Measurements from ENCODE around the gene FAM107B. TPM values are rescaled to one million over a fixed set of nuclear protein-coding genes. Genes with fewer than 3 reads are reported as not detected.

The FAM107B gene
- total and polyA plus RNA-seq, 2 of the 13 experiments (the other 11 are each of a cell fraction or from before 2014, with no cell fraction given), result 15.7 to 24.8 TPM

DNA sequence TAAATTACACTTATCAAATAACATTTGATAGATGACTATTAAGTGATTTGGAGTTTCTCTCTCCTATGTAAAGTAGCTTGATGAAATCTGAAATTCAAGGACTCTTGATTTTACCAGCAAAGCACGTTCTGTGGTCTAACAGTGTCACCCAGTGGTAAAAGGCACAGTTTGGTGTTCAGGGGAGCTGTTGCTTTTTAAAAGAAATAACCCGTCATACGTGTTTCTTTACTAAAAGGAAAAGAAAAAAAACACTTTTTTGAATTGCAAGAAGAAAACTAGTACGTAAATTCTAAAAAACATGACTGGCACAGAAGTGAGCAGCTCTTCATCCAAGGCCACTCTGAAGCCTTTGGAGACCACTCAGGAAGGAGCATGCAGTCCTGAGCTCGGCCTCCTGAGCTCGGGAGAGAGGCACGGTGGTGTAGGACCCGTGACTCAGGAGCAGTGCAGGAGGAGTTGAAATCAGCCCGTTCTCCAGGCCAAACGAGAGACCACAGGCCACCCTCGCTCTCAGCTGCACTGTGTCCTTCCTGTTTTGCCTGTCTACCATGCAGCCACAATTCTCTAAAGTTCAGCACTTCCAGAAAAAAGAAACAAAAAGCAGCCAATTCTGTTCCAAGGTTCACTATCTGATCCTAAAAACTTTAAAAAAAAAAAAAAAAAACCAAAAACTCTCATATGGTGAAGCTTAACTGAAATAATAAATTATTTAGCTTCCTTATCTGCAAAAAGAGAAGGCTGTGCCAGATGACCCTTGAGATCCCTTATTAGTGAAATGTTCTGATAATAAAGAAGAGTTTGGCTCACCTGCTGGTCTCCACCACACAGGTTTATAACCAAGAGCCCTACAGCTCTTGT is 231.4 kb downstream of the FAM107B start:
- Histone ChIP-seq H3K9ac (ENCODE audit: insufficient read depth, low read depth, low read length) (no peak overlapping the region), H3K79me2 (ENCODE audit: insufficient read depth, low read length) (peaks cover 2% of the 10 kb centered on the region), H2AFZ (ENCODE audit: low read length) (no peak overlapping the region), H3K4me2 (ENCODE audit: low read depth, low read length) (no peak overlapping the region), H3K4me3 (replicated peaks in 1 of 3; ENCODE audit: insufficient read depth in 1 of 3, low read depth in 2 of 3, low read length in 3 of 3) (no peak overlapping the region), H3K27ac (ENCODE audit: extremely low read length, insufficient read depth, low read length) (no peak overlapping the region), H3K36me3 (replicated peaks in 1 of 2; ENCODE audit: control insufficient read depth in 1 of 2, insufficient read depth in 2 of 2, low read length in 2 of 2) (peaks cover 5 to 13% of the 10 kb centered on the region in 2 experiments; a peak in 1 of 5 replicates), H4K20me1 (ENCODE audit: insufficient read depth, low read length) (no peaks in the 10 kb centered on the region), H3K9me3 (ENCODE audit: low read length) (no peaks in the 10 kb centered on the region), H3K27me3 (ENCODE audit: control insufficient read depth in 1 of 2, insufficient read depth in 2 of 2, low read length in 2 of 2) (no peaks in the 10 kb centered on the region), H3K4me1 (ENCODE audit: insufficient read depth, low read length) (peaks cover 10% of the 10 kb centered on the region; the same call in 1 of the 2 replicates)
- in situ Hi-C loops (cut with HindIII; ENCODE audit: extremely low pct_ligation_motif_present, low pct_unique_long_range_greater_than_20kb) (no loop called here), intact Hi-C loops (cut with micrococcal nuclease; ENCODE audit: unreplicated experiment) (no loop called here)
- FAIRE-seq (no peak), ATAC-seq (peak; percentile 41; the same call in 2 of the 3 replicates), DNase-seq (ENCODE audit: low spot score) (no peak)
- ChIA-PET CTCF (ENCODE audit: low intra/inter-chr PET ratio, low total read pairs) (interaction anchor here (0.6 kb wide), 1 partner anchor 44 kb away, joined by 3 read pairs; no protein-coding TSS in a partner anchor), POLR2A (no interaction called here)
- no TSS peak for BruUV-seq (replicated peaks)
- TF ChIP-seq ZBTB38 (CRISPR knock-in tag; IDR thresholded peaks at IDR 0.05), result 0 out of 2 replicates have a peak, but pooled peaks have one; percentile 19
- TF ChIP-seq STAG1 (CRISPR knock-in tag; IDR thresholded peaks at IDR 0.05), result peak; percentile 55
- TF ChIP-seq DR1 (CRISPR knock-in tag; IDR thresholded peaks at IDR 0.05), result no peak
- TF ChIP-seq, protein P1, sequence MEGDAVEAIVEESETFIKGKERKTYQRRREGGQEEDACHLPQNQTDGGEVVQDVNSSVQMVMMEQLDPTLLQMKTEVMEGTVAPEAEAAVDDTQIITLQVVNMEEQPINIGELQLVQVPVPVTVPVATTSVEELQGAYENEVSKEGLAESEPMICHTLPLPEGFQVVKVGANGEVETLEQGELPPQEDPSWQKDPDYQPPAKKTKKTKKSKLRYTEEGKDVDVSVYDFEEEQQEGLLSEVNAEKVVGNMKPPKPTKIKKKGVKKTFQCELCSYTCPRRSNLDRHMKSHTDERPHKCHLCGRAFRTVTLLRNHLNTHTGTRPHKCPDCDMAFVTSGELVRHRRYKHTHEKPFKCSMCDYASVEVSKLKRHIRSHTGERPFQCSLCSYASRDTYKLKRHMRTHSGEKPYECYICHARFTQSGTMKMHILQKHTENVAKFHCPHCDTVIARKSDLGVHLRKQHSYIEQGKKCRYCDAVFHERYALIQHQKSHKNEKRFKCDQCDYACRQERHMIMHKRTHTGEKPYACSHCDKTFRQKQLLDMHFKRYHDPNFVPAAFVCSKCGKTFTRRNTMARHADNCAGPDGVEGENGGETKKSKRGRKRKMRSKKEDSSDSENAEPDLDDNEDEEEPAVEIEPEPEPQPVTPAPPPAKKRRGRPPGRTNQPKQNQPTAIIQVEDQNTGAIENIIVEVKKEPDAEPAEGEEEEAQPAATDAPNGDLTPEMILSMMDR (CRISPR knock-in tag; IDR thresholded peaks at IDR 0.05), result peak; percentile 38
- 91% methylated on average over 11 of the region's 11 CpGs for WGBS (ENCODE audit: low lambda C conversion rate)

DNA sequence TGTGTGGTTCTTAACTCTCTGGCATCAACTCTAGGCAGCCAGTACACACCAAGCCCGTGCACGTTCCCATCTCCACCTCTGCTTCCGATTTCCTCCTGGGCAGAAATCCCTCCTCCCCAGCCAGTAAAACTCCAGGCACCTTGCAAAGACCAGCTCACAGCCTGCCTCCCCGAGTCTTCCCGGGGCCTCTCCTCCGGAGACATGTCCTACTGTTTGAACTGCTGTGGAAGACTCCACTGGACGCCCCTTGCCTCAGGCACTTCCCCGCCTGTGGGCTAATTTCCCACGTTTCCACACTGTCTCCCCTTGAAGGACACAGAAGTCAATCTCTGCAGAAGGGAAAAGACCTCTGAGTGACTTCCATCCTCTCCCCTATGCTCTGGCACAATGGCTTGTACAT is 233.3 kb downstream of the FAM107B start:
- Histone ChIP-seq H3K9ac (ENCODE audit: insufficient read depth, low read depth, low read length) (no peak overlapping the region), H2AFZ (ENCODE audit: low read length) (no peak overlapping the region), H3K79me2 (ENCODE audit: insufficient read depth, low read length) (peaks cover 11% of the 10 kb centered on the region), H3K4me2 (ENCODE audit: low read depth, low read length) (no peak overlapping the region), H3K27ac (ENCODE audit: extremely low read length, insufficient read depth, low read length) (no peak overlapping the region), H3K4me3 (replicated peaks in 1 of 3; ENCODE audit: insufficient read depth in 1 of 3, low read depth in 2 of 3, low read length in 3 of 3) (no peak overlapping the region), H3K36me3 (replicated peaks in 1 of 2; ENCODE audit: control insufficient read depth in 1 of 2, insufficient read depth in 2 of 2, low read length in 2 of 2) (peaks cover 5 to 13% of the 10 kb centered on the region in 2 experiments; a peak in 2 of 5 replicates), H3K4me1 (ENCODE audit: insufficient read depth, low read length) (peaks cover 21% of the 10 kb centered on the region), H3K9me3 (ENCODE audit: low read length) (no peaks in the 10 kb centered on the region), H4K20me1 (ENCODE audit: insufficient read depth, low read length) (peaks cover 8% of the 10 kb centered on the region; the same call in 1 of the 2 replicates), H3K27me3 (ENCODE audit: control insufficient read depth in 1 of 2, insufficient read depth in 2 of 2, low read length in 2 of 2) (no peaks in the 10 kb centered on the region)
- no peak for DNase-seq (ENCODE audit: low spot score)
- ATAC-seq, result no peak
- BruUV-seq (replicated peaks), result no TSS peak
- FAIRE-seq, result no peak
- WGBS (ENCODE audit: low lambda C conversion rate), result over 99% methylated on average over 9 of the region's 9 CpGs
- ChIA-PET POLR2A (no interaction called here), CTCF (ENCODE audit: low intra/inter-chr PET ratio, low total read pairs) (no interaction called here)
- in situ Hi-C loops (cut with HindIII; ENCODE audit: extremely low pct_ligation_motif_present, low pct_unique_long_range_greater_than_20kb) (no loop called here), intact Hi-C loops (cut with micrococcal nuclease; ENCODE audit: unreplicated experiment) (no loop called here)
- TF ChIP-seq FOXC1 (CRISPR knock-in tag; IDR thresholded peaks at IDR 0.05; ENCODE audit: borderline replicate concordance), result no peak
- TF ChIP-seq, protein P2, sequence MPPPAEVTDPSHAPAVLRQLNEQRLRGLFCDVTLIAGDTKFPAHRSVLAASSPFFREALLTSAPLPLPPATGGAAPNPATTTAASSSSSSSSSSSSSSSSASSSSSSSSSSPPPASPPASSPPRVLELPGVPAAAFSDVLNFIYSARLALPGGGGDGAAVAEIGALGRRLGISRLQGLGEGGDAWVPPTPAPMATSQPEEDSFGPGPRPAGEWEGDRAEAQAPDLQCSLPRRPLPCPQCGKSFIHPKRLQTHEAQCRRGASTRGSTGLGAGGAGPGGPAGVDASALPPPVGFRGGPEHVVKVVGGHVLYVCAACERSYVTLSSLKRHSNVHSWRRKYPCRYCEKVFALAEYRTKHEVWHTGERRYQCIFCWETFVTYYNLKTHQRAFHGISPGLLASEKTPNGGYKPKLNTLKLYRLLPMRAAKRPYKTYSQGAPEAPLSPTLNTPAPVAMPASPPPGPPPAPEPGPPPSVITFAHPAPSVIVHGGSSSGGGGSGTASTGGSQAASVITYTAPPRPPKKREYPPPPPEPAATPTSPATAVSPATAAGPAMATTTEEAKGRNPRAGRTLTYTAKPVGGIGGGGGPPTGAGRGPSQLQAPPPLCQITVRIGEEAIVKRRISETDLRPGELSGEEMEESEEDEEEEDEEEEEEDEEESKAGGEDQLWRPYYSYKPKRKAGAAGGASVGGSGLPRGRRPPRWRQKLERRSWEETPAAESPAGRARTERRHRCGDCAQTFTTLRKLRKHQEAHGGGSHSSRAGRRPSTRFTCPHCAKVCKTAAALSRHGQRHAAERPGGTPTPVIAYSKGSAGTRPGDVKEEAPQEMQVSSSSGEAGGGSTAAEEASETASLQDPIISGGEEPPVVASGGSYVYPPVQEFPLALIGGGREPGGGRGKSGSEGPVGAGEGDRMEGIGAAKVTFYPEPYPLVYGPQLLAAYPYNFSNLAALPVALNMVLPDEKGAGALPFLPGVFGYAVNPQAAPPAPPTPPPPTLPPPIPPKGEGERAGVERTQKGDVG (CRISPR knock-in tag; IDR thresholded peaks at IDR 0.05; ENCODE audit: borderline replicate concordance), result no peak
- no peak for TF ChIP-seq ATAD3A (CRISPR knock-in tag; IDR thresholded peaks at IDR 0.05)
- no peak for TF ChIP-seq ZNF451 (CRISPR knock-in tag; IDR thresholded peaks at IDR 0.05)
